Mammary epithelial cell (primary cell): ENCODE results near the gene BBOX1.

Source experiments
- CTCF ChIP-seq, 2 donors: IDR thresholded peaks in 1 of 2; conservative IDR thresholded peaks in 1 of 2; 2 replicates each; pipeline ENCODE4 v1.5.1; 2011 to 2012; ENCODE audit warnings: inconsistent platforms in 2 of 2, low read length in 2 of 2, mild to moderate bottlenecking in 2 of 2, control low read depth in 1 of 2, low read depth in 1 of 2; ENCODE audit not compliant: insufficient read depth in 1 of 2; ENCODE audit errors: extremely low read depth in 1 of 2
- EZH2 ChIP-seq: IDR thresholded peaks from 2 replicates; pipeline ENCODE4 v1.6.1; 2012; ENCODE audit warnings: low read length, inconsistent platforms, borderline replicate concordance

GRCh38 chr11:27139742-27140367 is 99.2 kb downstream of the BBOX1 start:
- TF ChIP-seq CTCF (conservative IDR thresholded peaks at IDR 0.05 in 1 of 2, IDR thresholded peaks at IDR 0.05 in 1 of 2; ENCODE audit: extremely low read depth in 1 of 2, insufficient read depth in 1 of 2, low read depth in 1 of 2, low read length in 2 of 2): no peak
- TF ChIP-seq EZH2: no peak
